IMR-90 (cell line): Measurements from ENCODE around the gene MMAB. TPM values are rescaled to one million over a fixed set of nuclear protein-coding genes. Genes with fewer than 3 reads are reported as not detected.

Experiments used
- ATAC-seq: fragments of 200-7000 bp; cut with Tn5 transposase; 2 replicates; pipeline ENCODE4 v1.9.1; 2020; ENCODE audit warnings: low read depth, mild to moderate bottlenecking, moderate library complexity
- BruUV-seq: library from RNA; stranded (reverse); fragments of 400-500 nt; replicated peaks from 2 replicates; lab custom pipeline; 2021; lab: Mats Ljungman, UMichigan
- CTCF ChIA-PET: fragments of 300-600 bp; formaldehyde crosslinking; extraction: SDS; loops from one replicate; lab custom pipeline; 2021; ENCODE audit warnings: antibody characterized with exemption; lab: Yijun Ruan, JAX
- POLR2A ChIA-PET: fragments of 300-600 bp; sonication (Branson Sonifier 250); formaldehyde crosslinking; loops from one replicate; lab custom pipeline; 2022; ENCODE audit warnings: antibody characterized with exemption; ENCODE audit not compliant: unreplicated experiment; lab: Charles Lee
- DNase-seq: peaks from one replicate; pipeline ENCODE4 v3.0.0; 2013
- H2AFZ ChIP-seq: replicated peaks from 2 replicates; pipeline ENCODE3; 2013; ENCODE audit warnings: low read length, mild to moderate bottlenecking; ENCODE audit not compliant: poor library complexity
- H2AK5ac ChIP-seq: 2 replicates; pipeline ENCODE4 v1.6.1; 2013; ENCODE audit warnings: low read depth, low read length, inconsistent platforms
- H2AK9ac ChIP-seq: replicated peaks from 2 replicates; pipeline ENCODE3; 2013; ENCODE audit warnings: mild to moderate bottlenecking, low read depth, low read length, moderate library complexity; ENCODE audit not compliant: poor library complexity
- H2BK120ac ChIP-seq: 2 replicates; pipeline ENCODE4 v1.6.1; 2013; ENCODE audit warnings: low read depth, low read length, inconsistent platforms
- H2BK15ac ChIP-seq: 3 replicates; pipeline ENCODE4 v1.6.1; 2013; ENCODE audit warnings: low read depth, low read length, inconsistent platforms
- H2BK20ac ChIP-seq: 2 replicates; pipeline ENCODE4 v1.6.1; 2013; ENCODE audit warnings: low read depth, mild to moderate bottlenecking, inconsistent platforms, low read length, moderate library complexity
- H2BK5ac ChIP-seq: 2 replicates; pipeline ENCODE4 v1.6.1; 2013; ENCODE audit warnings: mild to moderate bottlenecking, low read depth, low read length, inconsistent platforms; ENCODE audit not compliant: poor library complexity, severe bottlenecking
- H3K14ac ChIP-seq: replicated peaks from 2 replicates; pipeline ENCODE4 v1.6.1; 2013; ENCODE audit warnings: low read depth, low read length, inconsistent platforms
- H3K18ac ChIP-seq: 2 replicates; pipeline ENCODE4 v1.6.1; 2013; ENCODE audit warnings: low read depth, low read length, control low read depth
- H3K23ac ChIP-seq: 2 replicates; pipeline ENCODE4 v1.6.1; 2013; ENCODE audit warnings: low read depth, low read length, inconsistent platforms
- H3K27ac ChIP-seq: 2 replicates; pipeline ENCODE4 v1.5.1; 2013; ENCODE audit warnings: mild to moderate bottlenecking, control low read depth, low read length; ENCODE audit not compliant: insufficient read depth
- H3K27me3 ChIP-seq: 2 replicates; pipeline ENCODE4 v1.6.1; 2013; ENCODE audit warnings: low read length; ENCODE audit not compliant: control insufficient read depth, insufficient read depth
- H3K36me3 ChIP-seq: 2 replicates; pipeline ENCODE4 v1.6.1; 2013; ENCODE audit warnings: low read length, mixed read lengths; ENCODE audit not compliant: control insufficient read depth, insufficient read depth
- H3K4ac ChIP-seq: 2 replicates; pipeline ENCODE4 v1.6.1; 2013; ENCODE audit warnings: low read depth, low read length, inconsistent platforms
- H3K4me1 ChIP-seq: 2 replicates; pipeline ENCODE4 v1.6.1; 2013; ENCODE audit warnings: low read length, mixed read lengths; ENCODE audit not compliant: control insufficient read depth, insufficient read depth
- H3K4me2 ChIP-seq: 2 replicates; pipeline ENCODE4 v1.6.1; 2013; ENCODE audit warnings: low read depth, mild to moderate bottlenecking, control low read depth, low read length, moderate library complexity
- H3K4me3 ChIP-seq: 2 replicates; pipeline ENCODE4 v1.5.1; 2013; ENCODE audit warnings: low read depth, mild to moderate bottlenecking, control low read depth, low read length, moderate library complexity; ENCODE audit not compliant: insufficient read depth
- H3K56ac ChIP-seq: 2 replicates; pipeline ENCODE4 v1.6.1; 2013; ENCODE audit warnings: low read length, inconsistent platforms; ENCODE audit not compliant: insufficient read depth; ENCODE audit errors: extremely low read depth
- H3K79me1 ChIP-seq, 2 experiments: 2 replicates each; pipeline ENCODE4 v1.6.1; 2013; ENCODE audit warnings: low read length in 2 of 2, inconsistent platforms in 1 of 2, low read depth in 1 of 2
- H3K9ac ChIP-seq: 2 replicates; pipeline ENCODE4 v1.6.1; 2013; ENCODE audit warnings: low read depth, low read length, control low read depth
- H3K9me1 ChIP-seq: 2 replicates; pipeline ENCODE4 v1.6.1; 2013; ENCODE audit warnings: low read length, inconsistent platforms; ENCODE audit not compliant: insufficient read depth
- H3K9me3 ChIP-seq: 2 replicates; pipeline ENCODE4 v1.6.1; 2013; ENCODE audit warnings: low read length; ENCODE audit not compliant: control insufficient read depth, insufficient read depth
- H4K20me1 ChIP-seq: 2 replicates; pipeline ENCODE4 v1.6.1; 2013; ENCODE audit warnings: low read length, inconsistent platforms; ENCODE audit not compliant: insufficient read depth
- H4K5ac ChIP-seq: 2 replicates; pipeline ENCODE4 v1.6.1; 2013; ENCODE audit warnings: mild to moderate bottlenecking, low read depth, low read length, control low read depth
- H4K8ac ChIP-seq, 2 experiments: 2 replicates each; pipeline ENCODE4 v1.6.1; 2013; ENCODE audit warnings: low read depth in 2 of 2, low read length in 2 of 2, control low read depth in 1 of 2, inconsistent platforms in 1 of 2
- H4K91ac ChIP-seq: 2 replicates; pipeline ENCODE4 v1.6.1; 2013; ENCODE audit warnings: low read depth, low read length, inconsistent platforms; ENCODE audit not compliant: insufficient read depth
- BHLHE40 ChIP-seq: fragments of 150-350 bp; IDR thresholded peaks from 2 replicates; pipeline ENCODE4 v1.6.1; 2016; ENCODE audit warnings: mild to moderate bottlenecking, low read depth, low read length
- CEBPB ChIP-seq: IDR thresholded peaks from 2 replicates; pipeline ENCODE4 v1.6.1; 2012; ENCODE audit warnings: low read depth, low read length, improper control_type of control experiment
- CHD1 ChIP-seq: IDR thresholded peaks from 2 replicates; pipeline ENCODE4 v1.6.1; 2012; ENCODE audit warnings: low read depth, low read length, improper control_type of control experiment
- ELK1 ChIP-seq: fragments of 150-350 bp; IDR thresholded peaks from 2 replicates; pipeline ENCODE4 v1.6.1; 2016; ENCODE audit warnings: low read depth, mild to moderate bottlenecking, low read length, moderate library complexity, borderline replicate concordance
- FOS ChIP-seq: fragments of 150-350 bp; IDR thresholded peaks from 2 replicates; pipeline ENCODE4 v1.6.1; 2016; ENCODE audit warnings: low read depth, low read length
- MAFK ChIP-seq: IDR thresholded peaks from 2 replicates; pipeline ENCODE4 v1.6.1; 2012; ENCODE audit warnings: low read depth, low read length, improper control_type of control experiment
- MAZ ChIP-seq: IDR thresholded peaks from 2 replicates; pipeline ENCODE4 v1.6.1; 2012; ENCODE audit warnings: low read depth, mild to moderate bottlenecking, low read length, improper control_type of control experiment, moderate library complexity, borderline replicate concordance
- MXI1 ChIP-seq: IDR thresholded peaks from 2 replicates; pipeline ENCODE4 v1.6.1; 2012; ENCODE audit warnings: low read depth, mild to moderate bottlenecking, low read length, moderate library complexity, borderline replicate concordance
- NFE2L2 ChIP-seq: fragments of 150-350 bp; IDR thresholded peaks from 2 replicates; pipeline ENCODE4 v1.6.1; 2016; ENCODE audit warnings: low read depth, mild to moderate bottlenecking, low read length
- POLR2A ChIP-seq: IDR thresholded peaks from 2 replicates; pipeline ENCODE4 v1.6.1; 2012; ENCODE audit warnings: mild to moderate bottlenecking, low read depth, low read length
- RAD21 ChIP-seq: IDR thresholded peaks from 2 replicates; pipeline ENCODE4 v1.6.1; 2012; ENCODE audit warnings: low read length, improper control_type of control experiment
- RCOR1 ChIP-seq: IDR thresholded peaks from 2 replicates; pipeline ENCODE4 v1.6.1; 2012; ENCODE audit warnings: mild to moderate bottlenecking, low read length, improper control_type of control experiment; ENCODE audit not compliant: insufficient replicate concordance
- RFX5 ChIP-seq: IDR thresholded peaks from 2 replicates; pipeline ENCODE4 v1.8.0; 2012; ENCODE audit warnings: low read depth, mild to moderate bottlenecking, low read length, moderate library complexity
- SMC3 ChIP-seq: fragments of 150-350 bp; IDR thresholded peaks from 2 replicates; pipeline ENCODE4 v1.6.1; 2016; ENCODE audit warnings: low read depth, mild to moderate bottlenecking, antibody characterized with exemption, low read length, moderate library complexity
- WGBS, 2 experiments: methylation state at CpG; one replicate each; pipeline versions ENCODE4 v1.1.5 to v1.1.7; 2013; ENCODE audit warnings: missing lambda C conversion rate in 2 of 2; ENCODE audit not compliant: insufficient read length in 1 of 2; ENCODE audit errors: extremely low coverage in 2 of 2; 5-methylcytosine and 5-hydroxymethylcytosine counted together
- dilution Hi-C: fragments of 300-500 bp; cut with HindIII; formaldehyde crosslinking; loops from one replicate; pipeline ENCODE4 v1.14.3; 2018; ENCODE audit warnings: low sequenced_read_pairs; ENCODE audit not compliant: unreplicated experiment
- in situ Hi-C: fragments of 300-500 bp; cut with MboI; formaldehyde crosslinking; loops from 3 replicates; pipeline ENCODE4 v1.14.3; 2019; ENCODE audit warnings: low sequenced_read_pairs, inconsistent platforms, mixed read lengths
- intact Hi-C: fragments of 100-400 bp; cut with micrococcal nuclease; formaldehyde crosslinking; loops from 2 replicates; pipeline ENCODE4 v1.10.0; 2022
- polyA plus RNA-seq, 3 experiments: library from polyadenylated mRNA; depleted of rRNA; stranded (reverse); fragments of >200 nt; gene quantifications; 2 replicates each; pipeline ENCODE4 v1.2.3, GENCODE V29; 2012; ENCODE audit warnings: low replicate concordance in 1 of 3
- total RNA-seq: library from RNA; depleted of rRNA; stranded (reverse); fragments of >200 nt; gene quantifications from 2 replicates; pipeline ENCODE4 v1.2.3, GENCODE V29; 2012

The MMAB gene
- total and polyA plus RNA-seq, 2 of the 4 experiments (the other 2 are of a cell fraction): 16.5 to 16.9 TPM

- Histone ChIP-seq H3K23ac (no peak overlapping the region), H3K9ac (no peak overlapping the region), H2BK5ac (no peak overlapping the region), H3K4me2 (no peak overlapping the region), H3K27ac (no peak overlapping the region), H3K4me1 (no peaks in the 10 kb centered on the region), H4K5ac (no peak overlapping the region), H3K9me1 (peaks cover 2% of the 10 kb centered on the region), H2BK15ac (no peak overlapping the region), H3K4ac (no peak overlapping the region), H2AK9ac (no peak overlapping the region), H3K9me3 (no peaks in the 10 kb centered on the region), H3K4me3 (no peak overlapping the region), H4K91ac (no peak overlapping the region), H2AFZ (no peak overlapping the region), H3K79me1 (no peaks in the 10 kb centered on the region; a peak in 1 of 4 replicates), H2AK5ac (no peak overlapping the region), H3K27me3 (no peaks in the 10 kb centered on the region), H2BK20ac (no peak overlapping the region), H3K18ac (no peak overlapping the region), H3K36me3 (peaks cover 48% of the 10 kb centered on the region), H3K14ac (no peak overlapping the region), H3K56ac (no peak overlapping the region), H4K20me1 (no peaks in the 10 kb centered on the region), H2BK120ac (no peak overlapping the region), H4K8ac (no peak overlapping the region)
- no peak for DNase-seq
- no CpG with 5 or more reads among the region's 8 CpGs for WGBS, 2 experiments
- no peak for ATAC-seq
- no TSS peak for BruUV-seq
- TF ChIP-seq CHD1 (no peak), ELK1 (no peak), RCOR1 (no peak), POLR2A (no peak), NFE2L2 (no peak), CEBPB (no peak), RFX5 (no peak), MAZ (no peak), FOS (no peak), BHLHE40 (no peak), MAFK (no peak), MXI1 (no peak), RAD21 (no peak), SMC3 (no peak)
- ChIA-PET CTCF (no interaction called here), POLR2A (no interaction called here)
- in situ Hi-C loops: no loop called here
- dilution Hi-C loops: no loop called here
- intact Hi-C loops: no loop called here
Measured at GRCh38 chr12:109533487-109533740, 39.9 kb downstream of the MMAB start.
